Measurements from ENCODE around the gene HIBADH.

HIBADH gene

GRCh38 chr7:27631391-27631790 is 31.3 kb downstream of the HIBADH start:
- H3K36me3 ChIP-seq (ENCODE audit: control insufficient read depth in 2 of 2, insufficient read depth in 1 of 2, low read length in 2 of 2) = peaks cover 6 to 9% of the 10 kb centered on the region in 2 experiments
- H3K9me3 ChIP-seq (ENCODE audit: control insufficient read depth, insufficient read depth, low read depth, low read length) = no peaks in the 10 kb centered on the region
- no peak overlapping the region for H3K4me3 ChIP-seq (ENCODE audit: low read depth, low read length)
- H3K27ac ChIP-seq (ENCODE audit: extremely low read depth, low read depth, low read length) = no peak overlapping the region
- POLR2A ChIA-PET = no interaction called here
- peaks cover 13% of the 10 kb centered on the region for H3K4me1 ChIP-seq (ENCODE audit: control insufficient read depth, insufficient read depth, low read length)
- CTCF ChIA-PET = interaction anchor here (1.3 to 1.7 kb wide), 2 partner anchors 9 to 145 kb away, joined by 4 to 7 read pairs; no protein-coding TSS in a partner anchor
- no peak for TF ChIP-seq ZIC2 (tag by site-specific recombination; IDR thresholded peaks at IDR 0.05)
- no peak for TF ChIP-seq ZNF596 (tag by site-specific recombination; IDR thresholded peaks at IDR 0.05)
- TF ChIP-seq ZNF132 (tag by site-specific recombination; IDR thresholded peaks at IDR 0.05; ENCODE audit: borderline replicate concordance) = no peak
- no peak for TF ChIP-seq ZBTB7A (tag by site-specific recombination; IDR thresholded peaks at IDR 0.05; ENCODE audit: low read depth)
- TF ChIP-seq ZSCAN23 (tag by site-specific recombination; IDR thresholded peaks at IDR 0.05) = no peak
- no peak for TF ChIP-seq ZNF184 (tag by site-specific recombination; IDR thresholded peaks at IDR 0.05)
- TF ChIP-seq KLF8 (tag by site-specific recombination; IDR thresholded peaks at IDR 0.05) = no peak
- TF ChIP-seq ZNF341 (tag by site-specific recombination; IDR thresholded peaks at IDR 0.05; ENCODE audit: low read depth) = no peak
- TF ChIP-seq TSHZ1 (tag by site-specific recombination; IDR thresholded peaks at IDR 0.05; ENCODE audit: borderline replicate concordance) = no peak
- no peak for TF ChIP-seq PRDM4 (tag by site-specific recombination; IDR thresholded peaks at IDR 0.05)
- TF ChIP-seq ZBTB49 (tag by site-specific recombination; IDR thresholded peaks at IDR 0.05; ENCODE audit: low read depth) = no peak

- Histone ChIP-seq H3K9me3 (ENCODE audit: control insufficient read depth, insufficient read depth, low read depth, low read length) (no peaks in the 10 kb centered on the region), H3K36me3 (ENCODE audit: control insufficient read depth in 2 of 2, insufficient read depth in 1 of 2, low read length in 2 of 2) (peaks cover 6 to 9% of the 10 kb centered on the region in 2 experiments), H3K4me1 (ENCODE audit: control insufficient read depth, insufficient read depth, low read length) (no peaks in the 10 kb centered on the region), H3K4me3 (ENCODE audit: low read depth, low read length) (no peak overlapping the region), H3K27ac (ENCODE audit: extremely low read depth, low read depth, low read length) (no peak overlapping the region)
- TF ChIP-seq BCL11B (tag by site-specific recombination; IDR thresholded peaks at IDR 0.05; ENCODE audit: low read depth) (no peak), ZNF302 (tag by site-specific recombination; IDR thresholded peaks at IDR 0.05; ENCODE audit: low read depth) (no peak), ZNF26 (tag by site-specific recombination; IDR thresholded peaks at IDR 0.05) (no peak), OVOL3 (tag by site-specific recombination; IDR thresholded peaks at IDR 0.05) (no peak), ZNF571 (tag by site-specific recombination; IDR thresholded peaks at IDR 0.05) (no peak), HOXA7 (CRISPR knock-in tag; IDR thresholded peaks at IDR 0.05; ENCODE audit: borderline replicate concordance) (no peak), ZSCAN16 (tag by site-specific recombination; IDR thresholded peaks at IDR 0.05) (no peak), ZSCAN18 (tag by site-specific recombination; IDR thresholded peaks at IDR 0.05) (no peak)
- CTCF ChIA-PET = interaction anchor here (0.7 kb wide), 1 partner anchor 291 kb away, joined by 3 read pairs; no protein-coding TSS in a partner anchor
- POLR2A ChIA-PET = no interaction called here
These were observed 35.5 kb downstream of the HIBADH start for GRCh38 chr7:27627146-27627545.

All from HEK293 (cell line).